ENCODE results near the gene CCND1.
"Not testable (repeated sequence)": the region's sequence is repeated elsewhere in the genome, so short reads cannot be mapped to it uniquely, and the experiment has no call there.

Gene CCND1

DNA sequence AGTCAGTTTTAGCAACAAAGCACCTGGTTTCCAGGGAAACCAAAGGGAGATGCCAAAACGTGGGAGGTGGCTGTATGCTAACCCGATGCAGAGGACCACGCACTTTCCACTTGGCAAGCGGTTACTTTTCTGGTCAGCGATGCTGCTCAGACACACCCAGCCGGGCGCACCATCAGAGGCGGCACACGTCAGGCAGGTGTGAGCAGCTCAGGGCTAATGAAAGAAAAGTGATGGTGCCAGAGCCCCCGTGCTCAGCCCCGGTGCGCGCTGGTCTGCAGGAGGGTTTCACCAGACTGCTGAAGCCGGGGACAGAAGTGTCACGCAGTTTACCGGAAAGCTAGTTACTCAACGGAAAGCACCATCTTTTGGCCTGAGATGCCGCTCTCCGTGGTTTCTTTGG, 28.5 kb downstream of the CCND1 start:
- no peak for DNase-seq

DNA sequence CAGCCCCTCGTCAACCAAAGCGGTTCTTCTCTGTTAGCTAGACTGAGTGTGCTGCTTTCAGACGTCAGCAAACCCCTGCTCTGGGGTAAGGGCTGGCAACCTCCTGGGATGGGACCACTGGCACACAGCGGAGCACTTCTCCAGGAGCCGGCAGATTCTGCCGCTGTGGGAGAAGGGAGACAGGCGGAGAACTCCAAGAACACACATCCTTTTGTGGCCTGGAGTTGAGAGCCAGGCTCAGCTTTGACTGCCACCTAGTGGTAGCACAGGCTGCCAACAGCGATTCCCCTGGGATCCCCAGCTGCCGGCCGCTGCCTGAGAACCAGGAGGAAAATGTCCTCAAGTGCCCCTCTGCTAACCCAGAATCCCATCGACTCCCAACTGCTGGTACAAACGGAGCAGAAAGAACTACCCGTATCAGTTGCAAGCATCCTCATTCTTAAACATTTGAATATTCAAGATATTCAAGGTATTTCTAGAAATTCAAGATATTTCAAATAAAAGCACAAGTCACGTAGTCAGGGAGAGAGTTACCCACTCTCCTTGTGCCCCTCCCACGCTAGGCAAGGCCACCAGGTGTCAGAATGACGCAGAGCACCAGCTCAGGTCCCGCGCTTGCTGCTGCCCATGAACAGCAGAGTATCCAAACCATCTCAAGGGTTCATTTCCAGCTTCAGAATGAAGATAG, 29.3 kb downstream of the CCND1 start:
- DNase-seq, result peak; percentile 56

DNA sequence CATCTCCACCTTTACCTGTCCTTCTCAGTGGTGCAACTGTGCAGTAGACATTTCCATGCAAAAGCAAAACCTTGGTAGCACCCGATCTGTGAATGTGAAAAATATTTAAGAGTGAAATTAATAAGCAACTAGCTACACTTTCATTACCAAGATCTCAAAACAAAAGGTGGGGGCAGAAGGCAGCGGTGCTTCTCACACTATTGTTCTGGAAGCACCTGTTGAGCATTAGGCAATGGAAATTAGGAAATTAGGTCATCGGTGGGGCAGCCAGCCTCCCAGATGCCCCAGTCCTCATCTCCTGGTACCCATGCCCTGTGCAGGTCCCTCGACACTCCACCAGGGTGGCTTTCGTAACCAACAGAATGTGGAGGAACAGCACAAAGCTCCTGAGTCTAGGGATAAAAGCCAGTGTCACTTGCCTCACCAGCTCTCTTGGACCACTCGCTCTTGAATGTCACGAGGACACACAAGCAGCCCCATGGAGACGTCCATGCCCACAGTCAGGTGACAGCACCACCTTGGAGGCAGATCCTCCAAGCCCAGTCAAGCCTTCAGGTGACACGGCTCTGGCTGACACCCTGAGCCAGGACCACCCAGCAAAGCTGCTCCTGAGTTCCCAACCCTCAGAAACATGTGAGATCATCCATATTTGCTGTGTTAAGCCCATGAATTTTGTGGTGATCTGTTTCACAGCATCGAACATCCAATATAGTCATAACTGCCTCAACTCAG, 30.9 kb downstream of the CCND1 start:
- no peak for DNase-seq

DNA sequence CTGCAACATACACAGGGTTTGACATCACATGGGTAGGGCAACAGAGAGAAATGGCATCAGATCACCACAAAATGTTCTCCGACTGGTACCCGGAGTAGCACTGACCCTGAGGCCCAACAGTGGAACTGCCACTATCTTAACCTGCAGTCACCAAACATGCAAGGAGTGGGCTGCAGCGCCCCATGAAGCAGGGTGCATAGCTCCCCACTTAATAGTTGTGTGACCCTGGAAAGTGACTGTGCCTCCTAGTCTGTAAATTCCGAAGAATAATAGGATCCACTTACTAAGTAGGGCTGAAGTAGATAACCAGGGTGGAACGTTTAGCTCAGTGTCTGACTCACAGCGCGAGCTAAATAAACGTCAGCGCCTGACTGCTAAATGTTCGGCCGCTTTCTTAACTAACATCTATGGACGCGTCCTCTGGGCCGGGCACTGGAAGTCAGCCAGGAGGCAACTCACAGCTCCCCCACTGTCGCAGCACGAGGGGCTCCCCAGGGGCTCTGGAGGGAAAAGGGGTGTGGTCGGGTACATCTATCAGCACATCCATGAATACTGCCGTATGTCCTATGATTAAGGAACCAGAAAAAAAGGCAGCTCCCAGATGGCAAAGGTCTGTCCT, 33.4 kb downstream of the CCND1 start:
- DNase-seq, result peak; percentile 22

DNA sequence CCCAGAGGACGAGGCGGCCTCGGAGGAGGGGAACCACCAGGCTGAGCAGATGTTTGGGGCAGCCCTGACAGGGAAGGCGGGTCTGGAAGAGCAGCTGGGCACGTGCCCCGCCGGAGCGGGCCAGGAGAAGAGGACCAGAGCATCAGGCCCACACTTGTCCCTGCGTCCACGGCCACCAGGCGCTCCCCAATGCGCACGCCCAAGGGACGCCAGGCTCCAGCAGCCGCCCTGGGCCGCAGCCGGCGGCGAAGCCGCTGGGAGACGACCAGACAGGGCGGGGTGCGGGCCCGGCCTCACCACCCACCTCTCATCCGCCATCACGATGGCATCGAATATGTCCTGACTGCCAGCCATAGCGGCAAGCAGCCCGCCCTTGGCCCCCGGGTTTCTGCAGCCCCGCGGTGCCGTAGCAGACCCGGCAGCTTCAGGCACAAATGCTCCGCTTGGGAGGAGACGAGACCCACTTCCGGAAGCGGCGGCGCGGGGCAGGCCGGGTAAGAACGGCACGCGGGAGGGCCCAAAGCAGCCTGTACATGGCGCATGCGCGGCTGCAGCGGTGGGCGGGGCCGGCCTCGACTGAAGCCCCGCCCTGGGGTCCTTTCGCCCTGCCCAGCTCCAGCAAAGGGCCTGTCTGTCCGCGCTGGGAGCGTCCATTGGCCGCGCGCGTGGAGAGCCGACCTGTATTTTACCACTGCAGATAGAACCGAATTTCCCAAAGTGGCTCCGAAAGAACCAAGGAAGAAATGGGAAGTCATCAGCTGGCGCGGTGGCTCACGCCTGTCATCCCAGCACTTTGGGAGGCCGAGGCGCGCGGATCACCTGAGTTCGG, 34.1 kb downstream of the CCND1 start, which contains the start of gene LTO1:
LTO1 (minus strand) TSS at position 468 of the 829 bp plus-strand sequence; CDS start at position 354, 114 bp downstream.
- DNase-seq, result peak; percentile 94

DNA sequence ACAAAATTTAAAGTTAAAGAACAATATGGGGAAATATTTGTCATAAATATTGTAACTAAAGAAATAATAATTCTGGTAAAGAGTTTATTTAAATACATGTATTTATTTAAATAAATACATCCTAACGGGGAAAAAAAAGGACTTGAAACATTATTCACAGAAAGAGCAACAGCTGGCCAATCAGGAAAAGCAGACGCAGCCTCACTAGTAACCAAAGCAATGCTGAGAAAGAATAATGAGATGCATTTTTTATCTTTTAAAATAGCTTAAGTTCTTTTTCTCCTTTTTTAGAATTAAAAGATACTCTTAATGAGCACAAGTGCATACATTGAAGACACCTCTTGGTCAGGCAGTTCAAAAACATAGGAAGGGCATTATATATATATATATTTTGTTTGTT, 36.8 kb downstream of the CCND1 start:
- no peak for DNase-seq

DNA sequence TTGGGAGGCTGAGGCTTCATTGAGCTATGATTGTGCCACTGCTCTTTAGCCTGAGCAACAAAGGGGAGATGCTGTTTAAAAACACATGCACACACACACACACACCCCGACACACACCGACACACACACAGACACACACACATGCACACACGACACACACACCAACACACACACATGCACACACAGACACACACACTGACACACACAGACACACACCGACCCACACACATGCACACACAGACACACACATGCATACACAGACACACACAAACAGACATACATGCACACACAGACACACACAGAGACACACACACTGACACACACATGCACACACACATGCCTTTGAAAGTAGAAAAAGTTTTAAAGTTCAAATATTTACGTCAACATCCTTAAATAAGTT, 39.7 kb downstream of the CCND1 start:
- DNase-seq, result no peak

DNA sequence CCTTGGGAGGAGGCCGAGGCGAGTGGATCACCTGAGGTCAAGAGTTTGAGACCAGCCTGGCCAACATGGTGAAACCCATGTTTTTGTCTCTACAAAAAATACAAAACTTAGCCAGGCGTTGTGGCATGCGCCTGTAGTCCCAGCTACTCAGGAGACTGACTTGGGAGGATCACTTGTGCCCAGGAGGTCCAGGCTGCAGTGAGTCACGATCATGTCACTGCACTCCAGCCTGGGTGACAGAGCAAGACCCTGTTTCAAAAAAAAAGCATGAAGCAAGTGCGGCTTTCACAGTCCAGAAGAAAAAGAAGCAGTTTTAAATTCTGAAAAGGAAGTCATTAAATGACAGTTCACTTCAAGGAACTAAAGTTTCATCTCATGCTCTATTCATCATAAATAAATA, 41.3 kb downstream of the CCND1 start:
- DNase-seq, result no peak

DNA sequence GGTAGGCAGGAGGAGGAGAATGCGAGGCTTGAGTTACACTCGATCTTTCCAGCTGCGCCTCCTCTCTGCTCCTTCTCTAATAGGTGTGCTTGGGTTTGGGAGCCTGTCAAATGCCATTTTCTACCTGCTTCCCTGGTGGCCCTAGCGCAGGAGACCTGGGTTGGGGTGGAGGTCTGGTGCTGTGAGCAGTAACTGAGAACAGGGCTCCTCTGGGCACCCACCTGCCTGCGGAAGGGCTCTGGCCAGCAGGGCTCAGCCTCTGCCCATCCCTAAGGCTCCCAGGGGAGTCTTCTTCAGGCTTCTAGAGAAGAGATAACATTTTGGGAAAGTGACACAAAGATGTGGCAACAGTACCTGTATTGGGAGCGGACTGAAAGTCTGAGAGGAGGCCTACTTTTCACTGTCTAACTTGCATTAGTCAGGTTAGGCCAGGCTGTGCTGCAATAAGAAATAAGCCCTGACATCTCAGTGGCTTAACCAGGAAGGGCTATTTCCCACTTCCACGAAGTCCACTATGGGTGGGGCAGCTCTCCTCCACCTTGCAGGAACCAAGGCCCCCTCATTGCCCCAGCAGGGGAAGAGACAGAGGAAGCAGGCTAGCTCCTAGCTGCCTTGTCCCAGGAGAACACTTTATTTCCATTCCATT, 41.8 kb downstream of the CCND1 start:
- DNase-seq, result no peak

DNA sequence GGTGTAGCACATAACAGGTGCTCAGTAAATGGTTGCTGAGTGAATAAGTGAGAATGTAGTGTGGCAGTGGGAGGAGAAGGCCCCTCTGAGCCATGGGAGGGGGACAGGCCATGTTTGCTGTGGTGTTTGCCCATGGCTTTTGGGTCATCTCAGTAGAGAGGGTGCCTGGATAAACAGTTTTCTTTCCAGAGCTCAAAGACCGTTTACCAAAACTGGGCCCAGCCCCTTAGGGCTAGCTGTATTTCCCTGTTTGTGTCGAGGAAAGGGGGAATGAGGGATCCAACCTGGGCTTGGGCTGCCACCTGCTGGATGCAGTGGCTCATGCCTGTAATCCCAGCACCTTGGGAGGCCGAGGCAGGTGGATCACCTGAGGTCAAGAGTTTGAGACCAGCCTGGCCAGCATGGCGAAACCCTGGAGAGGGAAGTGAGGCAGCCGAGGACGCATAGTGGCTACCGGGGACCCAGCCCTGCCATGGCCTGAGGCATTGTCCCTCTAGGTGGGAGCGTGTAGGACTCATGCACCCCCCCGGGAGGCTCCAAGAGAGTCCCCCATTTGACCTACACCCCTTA, 42.9 kb downstream of the CCND1 start:
- no peak for DNase-seq

DNA sequence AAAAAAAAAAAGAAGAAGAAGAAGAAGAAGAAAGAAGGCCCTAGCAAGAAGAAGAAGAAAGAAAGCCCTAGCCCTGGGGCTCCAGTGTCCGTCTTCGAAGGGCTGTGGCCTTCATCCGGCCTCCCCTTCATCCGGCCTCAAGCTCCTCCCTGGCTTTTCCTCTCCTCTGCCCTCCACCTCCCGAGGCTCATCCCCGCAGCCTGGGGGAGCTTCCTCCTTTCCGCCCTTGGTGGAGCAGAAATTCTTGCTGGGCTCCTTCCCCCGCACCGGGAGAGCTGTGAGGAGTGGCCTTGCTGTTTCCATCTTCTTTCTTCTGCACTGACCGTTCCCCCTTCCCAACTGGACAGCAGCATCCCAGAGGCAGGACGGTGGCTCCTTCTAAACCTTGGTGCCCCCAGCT, 43.7 kb downstream of the CCND1 start:
- no peak for DNase-seq

DNA sequence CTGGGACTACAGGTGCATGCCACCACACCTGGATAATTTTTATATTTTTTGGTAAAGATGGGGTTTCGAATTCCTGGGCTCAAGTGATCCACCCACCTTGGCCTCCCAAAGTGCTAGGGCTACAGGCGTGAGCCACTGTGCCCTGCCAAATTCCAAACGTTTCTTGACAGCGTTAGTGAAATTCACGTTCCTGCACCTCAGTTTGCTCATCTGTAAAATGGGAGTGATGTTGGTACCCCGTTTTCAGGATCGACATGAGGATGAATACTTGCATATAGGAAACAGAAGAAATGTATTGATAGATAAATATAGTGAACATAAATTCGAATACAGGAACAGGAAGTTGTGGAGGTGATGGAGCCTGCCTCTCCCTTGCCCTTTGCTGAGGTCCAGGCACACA, 44.4 kb downstream of the CCND1 start:
- DNase-seq, result no peak

DNA sequence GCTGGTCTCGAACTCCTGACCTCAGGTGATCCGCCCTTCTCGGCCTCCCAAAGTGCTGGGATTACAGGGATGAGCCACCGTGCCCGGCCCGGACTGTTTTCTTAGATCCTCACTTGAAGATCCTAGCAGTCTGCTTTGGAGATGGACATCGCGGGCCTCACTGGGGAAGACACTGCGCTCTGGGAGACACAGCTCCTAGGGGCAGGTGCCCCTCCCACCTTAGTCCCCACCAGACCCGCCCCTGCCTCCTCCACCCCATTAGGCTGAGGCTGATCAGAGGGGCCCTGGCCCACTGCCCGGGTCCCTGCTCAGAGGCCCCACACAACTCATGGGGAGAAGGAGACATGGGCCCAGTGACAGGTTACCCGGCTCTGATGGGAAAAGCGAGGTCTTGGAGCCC, 45.5 kb downstream of the CCND1 start:
- no peak for DNase-seq

DNA sequence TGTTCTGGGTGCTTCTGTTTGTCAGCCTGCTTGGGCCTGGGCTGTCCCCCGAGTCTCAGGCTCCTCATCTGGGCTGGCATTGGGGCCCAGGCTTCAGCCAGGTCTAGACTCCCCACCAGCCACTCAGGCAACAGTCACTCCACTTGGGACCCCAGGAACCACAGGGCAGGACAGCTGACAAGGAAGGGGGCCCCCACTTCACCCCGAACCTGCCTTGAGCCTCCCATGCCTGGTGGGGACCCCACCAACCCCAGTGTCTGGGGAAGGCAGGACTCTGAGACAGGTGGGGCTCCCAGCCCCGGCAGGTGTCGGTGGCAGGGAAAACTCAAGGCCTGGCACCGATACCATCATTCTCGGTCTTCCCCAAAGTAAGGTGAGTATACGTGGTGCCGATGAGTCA, 45.9 kb downstream of the CCND1 start:
- DNase-seq, result no peak

DNA sequence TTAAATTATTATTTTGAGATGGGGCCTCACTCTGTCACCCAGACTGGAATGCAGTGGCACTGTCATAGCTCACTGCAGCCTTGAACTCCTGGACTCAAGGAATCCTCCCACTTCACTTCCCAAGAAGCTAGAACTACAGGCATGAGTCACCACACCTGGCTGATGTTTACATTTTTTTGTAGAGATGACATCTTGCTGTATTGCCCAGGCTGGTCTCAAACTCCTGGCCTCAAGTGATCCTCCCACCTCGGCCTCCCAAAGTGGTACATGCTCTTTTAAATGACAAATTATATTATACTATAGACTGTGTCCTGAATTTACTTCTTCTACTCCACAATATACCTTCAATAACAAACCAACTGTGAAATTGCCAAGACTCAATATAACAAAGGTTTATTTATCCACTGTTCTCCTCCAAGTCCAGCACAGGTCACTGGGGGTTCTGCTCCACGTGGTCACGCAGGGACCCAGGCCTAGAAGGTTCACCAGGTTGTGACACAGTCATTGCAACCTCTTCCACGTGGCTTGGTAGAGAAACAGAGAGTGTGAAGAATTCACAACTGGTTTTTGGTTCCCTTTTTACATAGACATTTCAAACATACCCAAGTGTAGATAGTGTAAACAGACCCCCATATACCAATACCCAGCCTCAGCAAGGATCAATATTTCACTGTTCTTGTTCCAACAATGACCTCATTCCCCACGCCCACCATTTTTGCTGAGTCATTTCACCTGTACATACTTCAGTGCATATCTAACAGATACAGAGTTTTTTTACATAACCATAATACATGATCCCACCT, 47.2 kb downstream of the CCND1 start:
- not testable (repeated sequence) for DNase-seq

DNA sequence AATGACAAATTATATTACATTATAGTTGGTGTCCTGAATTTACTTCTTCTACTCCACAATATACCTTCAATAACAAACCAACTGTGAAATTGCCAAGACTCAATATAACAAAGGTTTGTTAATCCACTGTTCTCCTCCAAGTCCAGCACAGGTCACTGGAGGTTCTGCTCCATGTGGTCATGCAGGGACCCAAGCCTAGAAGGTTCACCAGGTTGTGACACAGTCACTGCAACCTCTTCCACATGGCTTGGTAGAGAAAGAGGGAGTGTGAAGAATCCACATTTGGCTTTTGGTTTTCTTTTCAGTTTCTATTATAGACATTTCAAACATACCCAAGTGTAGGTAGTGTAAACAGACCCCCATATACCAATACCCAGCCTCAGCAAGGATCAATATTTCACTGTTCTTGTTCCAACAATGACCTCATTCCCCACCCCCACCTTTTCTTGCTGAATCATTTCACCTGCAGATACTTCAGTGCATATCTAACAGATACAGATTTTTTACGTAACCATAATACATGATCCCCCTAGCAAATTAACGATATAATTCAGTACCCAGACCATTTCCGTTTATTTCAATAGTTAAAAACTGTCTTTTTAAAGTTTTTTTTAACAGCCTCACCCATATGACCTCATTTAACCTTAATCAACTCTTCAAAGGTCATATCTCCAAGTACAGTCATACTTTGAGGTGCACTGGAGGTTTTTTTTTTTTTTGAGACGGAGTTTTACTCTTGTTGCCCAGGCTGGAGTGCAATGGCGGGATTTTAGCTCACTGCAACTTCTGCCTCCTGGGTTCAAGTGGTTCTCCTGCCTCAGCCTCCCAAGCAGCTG, 48.7 kb downstream of the CCND1 start:
- no peak for DNase-seq

DNA sequence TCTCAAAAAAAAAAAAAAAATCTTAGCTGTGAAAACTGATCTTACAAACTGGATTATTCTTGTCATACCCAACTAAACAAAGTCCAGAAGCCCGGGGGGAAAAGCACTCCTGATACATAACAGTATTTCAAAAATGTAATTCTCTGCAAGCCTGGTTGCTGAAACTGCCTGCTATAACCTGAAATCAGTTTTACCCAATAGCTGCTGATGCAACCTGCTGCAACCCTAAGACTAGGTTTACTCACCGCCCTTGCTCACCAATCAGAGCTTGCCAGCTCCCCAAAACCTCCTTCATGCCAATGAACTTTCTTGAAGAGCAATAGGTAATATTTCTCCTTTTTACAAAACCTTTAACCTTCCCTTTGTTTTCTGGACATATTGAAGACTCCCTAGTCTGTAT, 50.5 kb downstream of the CCND1 start:
- no peak for DNase-seq

DNA sequence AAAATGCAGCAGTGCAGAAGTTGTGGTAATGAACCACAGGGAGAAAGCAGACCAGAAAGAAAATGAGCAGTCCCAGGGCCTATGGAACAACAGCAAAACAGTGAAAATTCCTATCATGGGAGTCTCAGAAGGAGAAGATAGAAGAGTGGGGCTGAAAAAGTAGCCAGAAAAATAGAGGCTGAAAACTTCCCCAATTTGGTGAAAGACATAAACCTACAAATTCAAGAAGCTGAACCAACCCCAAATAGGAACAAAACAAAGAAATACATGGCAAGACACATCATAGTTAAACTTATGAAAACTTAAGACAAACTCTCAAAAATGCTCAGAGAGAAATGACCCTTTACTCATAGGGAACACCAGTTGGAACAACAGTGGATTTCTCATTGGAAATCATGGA, 51.5 kb downstream of the CCND1 start:
- DNase-seq, result no peak

DNA sequence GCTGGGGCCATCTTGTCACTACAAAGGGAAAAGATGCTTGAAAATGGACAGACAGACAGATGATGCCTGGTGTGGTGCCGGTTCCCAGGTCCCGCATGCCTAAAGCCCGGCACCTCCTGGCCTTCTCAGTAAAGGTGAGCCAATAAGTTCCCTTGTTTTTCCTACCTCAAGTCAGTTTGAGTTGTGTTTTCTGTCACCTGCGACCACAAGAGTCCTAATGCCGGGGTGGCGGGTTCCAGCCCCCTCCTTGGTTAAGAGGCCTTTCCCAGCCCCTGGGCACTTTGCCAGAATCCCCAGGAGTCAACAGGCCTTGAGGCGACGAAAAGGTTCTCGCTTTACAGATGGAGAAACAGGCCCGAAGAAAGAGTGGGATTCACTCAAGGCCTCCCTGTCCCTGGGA, 53.8 kb downstream of the CCND1 start:
- DNase-seq, result no peak

DNA sequence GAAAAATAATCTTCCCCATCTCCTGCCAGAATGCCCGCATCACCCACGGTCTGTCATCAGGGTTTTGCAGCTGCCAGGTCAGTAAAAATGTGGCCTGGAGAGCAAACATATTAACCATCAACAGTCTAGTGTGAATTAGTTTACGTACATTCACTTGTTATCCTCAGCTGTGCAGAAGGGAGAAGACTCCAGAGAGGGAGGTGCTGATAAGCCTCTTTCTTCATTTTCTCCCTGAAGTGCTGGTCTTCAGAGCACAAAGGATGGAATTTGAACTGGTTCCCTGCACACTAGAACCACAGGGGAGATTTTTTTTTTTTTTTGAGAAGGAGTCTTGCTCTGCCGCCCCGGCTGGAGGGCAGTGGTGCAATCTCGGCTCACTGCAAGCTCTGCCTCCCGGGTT, 54.6 kb downstream of the CCND1 start:
- DNase-seq, result no peak

DNA sequence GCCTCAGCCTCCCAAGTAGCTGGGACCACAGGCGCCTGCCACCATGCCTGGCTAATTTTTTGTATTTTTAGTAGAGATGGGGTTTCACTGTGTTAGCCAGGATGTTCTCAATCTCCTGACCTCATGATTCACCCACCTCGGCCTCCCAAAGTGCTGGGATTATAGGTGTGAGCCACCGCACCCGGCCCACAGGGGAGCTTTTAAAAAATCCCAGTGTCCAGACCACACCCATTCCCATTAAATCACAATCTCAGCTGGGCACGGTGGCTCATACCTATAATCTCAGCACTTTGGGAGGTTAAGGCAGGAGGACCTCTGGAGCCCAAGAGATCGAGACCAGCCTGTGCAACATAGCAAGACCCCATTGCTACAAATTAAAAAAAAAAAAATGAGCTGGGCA, 55.0 kb downstream of the CCND1 start:
- not testable (repeated sequence) for DNase-seq
